Measurements from ENCODE around the gene HELT.
A peak's percentile ranks its signal among the peaks of the same experiment; 100 is the strongest.

DNA sequence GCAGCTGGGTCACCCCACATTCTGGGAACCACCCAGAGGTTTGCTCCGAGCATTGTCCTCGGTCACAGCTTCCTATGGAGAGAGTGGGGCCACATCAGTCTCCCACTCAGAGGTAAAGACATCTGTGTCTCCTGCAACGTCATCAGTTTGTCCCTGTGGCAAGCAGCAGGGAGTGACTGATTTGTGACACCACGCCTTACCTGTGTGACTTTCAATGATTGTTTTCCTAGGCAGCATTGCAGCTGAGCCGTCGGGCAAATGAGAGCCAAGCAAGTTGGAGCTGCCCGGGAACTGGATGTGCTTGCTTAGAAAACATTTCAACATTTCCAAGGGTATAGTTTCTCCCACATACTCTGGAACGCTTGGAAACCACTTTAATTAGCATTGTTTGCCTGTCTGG, 29.7 kb upstream of the HELT start:
- TF ChIP-seq POLR2AphosphoS5 (IDR thresholded peaks at IDR 0.05) (peak; percentile 88), POLR2A (IDR thresholded peaks at IDR 0.05) (no peak)
- TF ChIP-seq, protein P1, sequence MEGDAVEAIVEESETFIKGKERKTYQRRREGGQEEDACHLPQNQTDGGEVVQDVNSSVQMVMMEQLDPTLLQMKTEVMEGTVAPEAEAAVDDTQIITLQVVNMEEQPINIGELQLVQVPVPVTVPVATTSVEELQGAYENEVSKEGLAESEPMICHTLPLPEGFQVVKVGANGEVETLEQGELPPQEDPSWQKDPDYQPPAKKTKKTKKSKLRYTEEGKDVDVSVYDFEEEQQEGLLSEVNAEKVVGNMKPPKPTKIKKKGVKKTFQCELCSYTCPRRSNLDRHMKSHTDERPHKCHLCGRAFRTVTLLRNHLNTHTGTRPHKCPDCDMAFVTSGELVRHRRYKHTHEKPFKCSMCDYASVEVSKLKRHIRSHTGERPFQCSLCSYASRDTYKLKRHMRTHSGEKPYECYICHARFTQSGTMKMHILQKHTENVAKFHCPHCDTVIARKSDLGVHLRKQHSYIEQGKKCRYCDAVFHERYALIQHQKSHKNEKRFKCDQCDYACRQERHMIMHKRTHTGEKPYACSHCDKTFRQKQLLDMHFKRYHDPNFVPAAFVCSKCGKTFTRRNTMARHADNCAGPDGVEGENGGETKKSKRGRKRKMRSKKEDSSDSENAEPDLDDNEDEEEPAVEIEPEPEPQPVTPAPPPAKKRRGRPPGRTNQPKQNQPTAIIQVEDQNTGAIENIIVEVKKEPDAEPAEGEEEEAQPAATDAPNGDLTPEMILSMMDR (IDR thresholded peaks at IDR 0.05), result no peak
